Upper lobe of left lung (tissue), 4 donors: ENCODE data around the gene MYO18B.

Experiments
- CTCF ChIP-seq, 6 experiments: fragments of 450-650 bp in 4 of 6; fragments of 200-600 bp in 2 of 6; sonication (generic) in 2 of 6; IDR thresholded peaks; one replicate each; pipeline ENCODE4 v1.5.1; 2016 to 2019; ENCODE audit warnings: antibody characterized with exemption in 6 of 6
- POLR2A ChIP-seq, 4 donors: fragments of 450-650 bp; IDR thresholded peaks; one replicate each; pipeline ENCODE4 v1.5.1; 2016 to 2017; ENCODE audit warnings: antibody characterized with exemption in 4 of 4, mild to moderate bottlenecking in 2 of 4

- TF ChIP-seq CTCF (IDR thresholded peaks at IDR 0.05) (no peak), POLR2A (IDR thresholded peaks at IDR 0.05) (no peak)
These were observed 330.6 kb downstream of the MYO18B start for GRCh38 chr22:26072621-26073020.
